ENCODE measurements around the gene CREBRF. TPM values are rescaled to one million over a fixed set of nuclear protein-coding genes. Genes with fewer than 3 reads are reported as not detected.

Gene CREBRF
- total and polyA plus RNA-seq, 2 of the 4 experiments (the other 2 are of a cell fraction): 3.2 to 16.1 TPM

DNA sequence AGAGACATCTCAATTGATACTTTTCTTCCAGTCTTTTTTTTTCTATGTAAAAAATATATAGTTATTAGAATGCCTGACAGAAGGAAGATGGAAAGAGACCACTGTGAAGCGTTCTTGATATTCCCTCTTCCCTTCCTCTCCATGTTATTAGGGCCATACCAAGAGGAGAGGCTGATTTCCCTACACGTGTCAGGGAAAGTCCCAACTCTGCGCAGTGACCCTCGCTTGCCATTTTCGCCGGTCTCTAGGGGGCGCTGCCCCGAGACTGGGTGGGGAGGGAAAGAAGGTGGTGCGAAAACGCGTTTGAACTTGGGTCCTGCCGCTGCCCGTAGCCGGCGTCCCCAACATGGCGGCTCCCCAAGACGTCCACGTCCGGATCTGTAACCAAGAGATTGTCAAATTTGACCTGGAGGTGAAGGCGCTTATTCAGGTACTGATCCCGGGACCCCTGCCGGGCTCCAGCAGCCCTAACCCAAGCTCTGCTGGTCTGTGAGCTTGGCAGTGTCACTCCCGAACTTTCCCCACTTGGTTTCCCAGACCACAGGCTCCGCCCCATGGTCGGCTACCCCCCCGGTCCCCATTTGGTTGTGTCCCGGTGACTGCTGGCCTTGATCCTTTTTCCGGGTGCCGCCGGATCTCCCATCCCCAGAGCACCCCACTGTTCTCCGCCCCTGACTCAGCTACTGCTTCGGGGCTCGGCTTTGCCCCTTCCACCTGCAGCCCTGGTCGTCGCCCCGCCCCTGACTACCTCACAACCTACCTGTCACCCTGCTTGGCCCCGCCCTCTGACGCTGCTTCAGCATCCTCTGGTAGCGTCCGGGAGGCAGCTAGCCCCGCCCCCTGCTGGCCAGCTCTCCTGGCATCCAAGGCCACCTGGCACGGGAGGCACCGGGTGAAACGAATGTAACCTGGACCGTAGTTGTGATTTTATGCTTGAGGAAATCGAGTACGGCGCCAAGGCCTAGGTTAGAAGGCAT lies 88.3 kb downstream of the CREBRF start, which contains the start of gene BNIP1:
Gene BNIP1 (plus strand): TSS at position 332 of the 977 bp plus-strand sequence. CDS start 15 bp downstream, at position 347.
- Histone ChIP-seq H3K4me1 (ENCODE audit: control insufficient read depth, insufficient read depth, low read length) (no peaks in the 10 kb centered on the region), H3K9me1 (ENCODE audit: insufficient read depth, low read length) (peaks cover 6% of the 10 kb centered on the region), H2BK20ac (ENCODE audit: low read depth, low read length) (peak within 1 kb of the TSS; percentile 67; the same call in 1 of the 2 replicates), H2AK5ac (ENCODE audit: low read depth, low read length) (peak within 1 kb of the TSS; percentile 49), H3K9me3 (ENCODE audit: control insufficient read depth, insufficient read depth, low read length) (no peaks in the 10 kb centered on the region), H3K18ac (ENCODE audit: low read depth, low read length) (peak within 1 kb of the TSS; percentile 23; the same call in 1 of the 2 replicates), H4K20me1 (ENCODE audit: insufficient read depth, low read length) (no peaks in the 10 kb centered on the region), H3K4me3 (ENCODE audit: insufficient read depth, low read depth, low read length) (peak within 1 kb of the TSS; percentile 53), H3K4ac (ENCODE audit: low read depth, low read length) (peak within 1 kb of the TSS; percentile 92), H4K91ac (ENCODE audit: insufficient read depth, low read depth, low read length) (peak within 1 kb of the TSS; percentile 76), H2AK9ac (replicated peaks; ENCODE audit: low read depth, low read length, poor library complexity) (peak within 1 kb of the TSS; percentile 91), H3K23ac (ENCODE audit: low read depth, low read length) (peak within 1 kb of the TSS; percentile 84), H3K4me2 (ENCODE audit: low read depth, low read length) (peak within 1 kb of the TSS; percentile 96), H2BK15ac (ENCODE audit: low read depth, low read length) (peak within 1 kb of the TSS; percentile 37; the same call in 1 of the 3 replicates), H3K14ac (replicated peaks; ENCODE audit: low read depth, low read length) (peak within 1 kb of the TSS; percentile 98), H2BK5ac (ENCODE audit: low read depth, low read length, poor library complexity, severe bottlenecking) (peak within 1 kb of the TSS; percentile 55), H2BK120ac (ENCODE audit: low read depth, low read length) (peak within 1 kb of the TSS; percentile 76), H3K79me1 (ENCODE audit: low read depth in 1 of 2, low read length in 2 of 2) (peaks cover 13 to 18% of the 10 kb centered on the region in 2 experiments), H3K36me3 (ENCODE audit: control insufficient read depth, insufficient read depth, low read length) (peaks cover 8% of the 10 kb centered on the region; the same call in 1 of the 2 replicates), H4K5ac (ENCODE audit: low read depth, low read length) (peak within 1 kb of the TSS; percentile 26), H2AFZ (replicated peaks; ENCODE audit: low read length, poor library complexity) (peak within 1 kb of the TSS; percentile 98), H3K56ac (ENCODE audit: extremely low read depth, insufficient read depth, low read length) (peak within 1 kb of the TSS; percentile 81), H3K27ac (ENCODE audit: insufficient read depth, low read length) (peak within 1 kb of the TSS; percentile 67), H4K8ac (ENCODE audit: low read depth in 2 of 2, low read length in 2 of 2) (peak within 1 kb of the TSS; percentile 59 to 97), H3K9ac (ENCODE audit: low read depth, low read length) (peak within 1 kb of the TSS; percentile 69), H3K27me3 (ENCODE audit: control insufficient read depth, insufficient read depth, low read length) (no peaks in the 10 kb centered on the region)
- dilution Hi-C loops (cut with HindIII; ENCODE audit: low sequenced_read_pairs, unreplicated experiment): no loop called here
- DNase-seq (peak; percentile 94), ATAC-seq (ENCODE audit: low read depth) (peak; percentile 96)
- POLR2A ChIA-PET (ENCODE audit: unreplicated experiment): interaction anchor here (0.5 kb wide), 1 partner anchor 19 kb away, joined by 3 read pairs; no protein-coding TSS in a partner anchor
- intact Hi-C loops (cut with micrococcal nuclease): loop anchor here (2.0 to 5.0 kb wide), 3 partner anchors 72 to 437 kb away; no protein-coding TSS in a partner anchor
- 3% methylated on average over 31 of the region's 48 CpGs; no CpG with 5 or more reads in 1 of the 2 experiments for WGBS, 2 experiments (ENCODE audit: extremely low coverage in 2 of 2, insufficient read length in 1 of 2)
- CTCF ChIA-PET: interaction anchor here (0.8 to 1.3 kb wide), 2 partner anchors 9 to 30 kb away, joined by 4 to 7 read pairs; no protein-coding TSS in a partner anchor
- in situ Hi-C loops (cut with MboI; ENCODE audit: low sequenced_read_pairs): loop anchor here (5.0 to 10.0 kb wide), 2 partner anchors 162 to 440 kb away; partner anchors contain the start of gene ATP6V0E1
- TSS peak; percentile 71 for BruUV-seq (replicated peaks)
- TF ChIP-seq RAD21 (IDR thresholded peaks at IDR 0.05; ENCODE audit: low read length) (peak; percentile 66), MXI1 (IDR thresholded peaks at IDR 0.05; ENCODE audit: borderline replicate concordance, low read depth, low read length) (peak; percentile 87), POLR2A (IDR thresholded peaks at IDR 0.05; ENCODE audit: low read depth, low read length) (peak; percentile 69), BHLHE40 (IDR thresholded peaks at IDR 0.05; ENCODE audit: low read depth, low read length) (peak; percentile 86), SMC3 (IDR thresholded peaks at IDR 0.05; ENCODE audit: low read depth, low read length) (peak; percentile 75), RFX5 (IDR thresholded peaks at IDR 0.05; ENCODE audit: low read depth, low read length) (no peak), MAFK (IDR thresholded peaks at IDR 0.05; ENCODE audit: low read depth, low read length) (peak; percentile 16; the same call in 1 of the 2 replicates), USF2 (IDR thresholded peaks at IDR 0.05; ENCODE audit: low read depth, low read length) (peak; percentile 58; the same call in 1 of the 2 replicates), RCOR1 (IDR thresholded peaks at IDR 0.05; ENCODE audit: insufficient replicate concordance, low read length) (peak; percentile 48), ELK1 (IDR thresholded peaks at IDR 0.05; ENCODE audit: borderline replicate concordance, low read depth, low read length) (no peak), FOS (IDR thresholded peaks at IDR 0.05; ENCODE audit: low read depth, low read length) (0 out of 2 replicates have a peak, but pooled peaks have one; percentile 7)
- TF ChIP-seq, protein P1, sequence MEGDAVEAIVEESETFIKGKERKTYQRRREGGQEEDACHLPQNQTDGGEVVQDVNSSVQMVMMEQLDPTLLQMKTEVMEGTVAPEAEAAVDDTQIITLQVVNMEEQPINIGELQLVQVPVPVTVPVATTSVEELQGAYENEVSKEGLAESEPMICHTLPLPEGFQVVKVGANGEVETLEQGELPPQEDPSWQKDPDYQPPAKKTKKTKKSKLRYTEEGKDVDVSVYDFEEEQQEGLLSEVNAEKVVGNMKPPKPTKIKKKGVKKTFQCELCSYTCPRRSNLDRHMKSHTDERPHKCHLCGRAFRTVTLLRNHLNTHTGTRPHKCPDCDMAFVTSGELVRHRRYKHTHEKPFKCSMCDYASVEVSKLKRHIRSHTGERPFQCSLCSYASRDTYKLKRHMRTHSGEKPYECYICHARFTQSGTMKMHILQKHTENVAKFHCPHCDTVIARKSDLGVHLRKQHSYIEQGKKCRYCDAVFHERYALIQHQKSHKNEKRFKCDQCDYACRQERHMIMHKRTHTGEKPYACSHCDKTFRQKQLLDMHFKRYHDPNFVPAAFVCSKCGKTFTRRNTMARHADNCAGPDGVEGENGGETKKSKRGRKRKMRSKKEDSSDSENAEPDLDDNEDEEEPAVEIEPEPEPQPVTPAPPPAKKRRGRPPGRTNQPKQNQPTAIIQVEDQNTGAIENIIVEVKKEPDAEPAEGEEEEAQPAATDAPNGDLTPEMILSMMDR (conservative IDR thresholded peaks at IDR 0.05; ENCODE audit: low read depth, low read length): peak; percentile 99

Measured in IMR-90 (cell line).